HepG2 (cell line): Measurements from ENCODE around the gene BHLHE23. TPM values are rescaled to one million over a fixed set of nuclear protein-coding genes. Genes with fewer than 3 reads are reported as not detected.

ENCODE experiments used
- MAZ ChIP-seq, 2 experiments: sonication (generic) in 1 of 2; formaldehyde crosslinking in 1 of 2; IDR thresholded peaks; 2 replicates each; pipeline versions ENCODE4 v1.5.0 to v1.6.1; 2012 to 2020; ENCODE audit warnings: low read depth in 2 of 2, mild to moderate bottlenecking in 2 of 2, borderline replicate concordance in 1 of 2, improper control_type of control experiment in 1 of 2, low read length in 1 of 2, missing genetic modification reagents in 1 of 2, moderate library complexity in 1 of 2
- MED8 ChIP-seq: sonication (generic); formaldehyde crosslinking; IDR thresholded peaks from 2 replicates; pipeline ENCODE4 v1.8.1; 2023; ENCODE audit warnings: mild to moderate bottlenecking, missing genetic modification reagents; ENCODE audit not compliant: insufficient replicate concordance
- MTF1 ChIP-seq: sonication (generic); formaldehyde crosslinking; IDR thresholded peaks from 2 replicates; pipeline ENCODE4 v1.5.0; 2020; ENCODE audit warnings: missing genetic modification reagents
- NKX3-1 ChIP-seq: sonication (generic); formaldehyde crosslinking; IDR thresholded peaks from 2 replicates; pipeline ENCODE4 v1.5.0; 2020; ENCODE audit warnings: missing genetic modification reagents
- NR3C1 ChIP-seq: sonication (generic); formaldehyde crosslinking; IDR thresholded peaks from 2 replicates; pipeline ENCODE4 v1.4.0; 2020; ENCODE audit warnings: missing genetic modification reagents
- PITX1 ChIP-seq: sonication (generic); formaldehyde crosslinking; IDR thresholded peaks from 2 replicates; pipeline ENCODE4 v1.5.1; 2020; ENCODE audit warnings: mild to moderate bottlenecking, missing genetic modification reagents
- SALL1 ChIP-seq: sonication (generic); formaldehyde crosslinking; IDR thresholded peaks from 2 replicates; pipeline ENCODE4 v1.8.0; 2022; ENCODE audit warnings: mild to moderate bottlenecking, missing genetic modification reagents
- TBP ChIP-seq: sonication (generic); formaldehyde crosslinking; IDR thresholded peaks from 2 replicates; pipeline ENCODE4 v1.5.0; 2020; ENCODE audit warnings: missing genetic modification reagents
- TFE3 ChIP-seq: IDR thresholded peaks from 2 replicates; pipeline ENCODE4 v1.6.1; 2016
- ZBTB37 ChIP-seq: sonication (generic); formaldehyde crosslinking; IDR thresholded peaks from 2 replicates; pipeline ENCODE4 v1.4.0; 2020; ENCODE audit warnings: mild to moderate bottlenecking, missing genetic modification reagents
- ZC3H13 ChIP-seq: sonication (generic); formaldehyde crosslinking; IDR thresholded peaks from 2 replicates; pipeline ENCODE4 v1.8.1; 2023; ENCODE audit warnings: mild to moderate bottlenecking, missing genetic modification reagents, moderate library complexity
- ZFAT ChIP-seq: sonication (generic); formaldehyde crosslinking; conservative IDR thresholded peaks from 2 replicates; pipeline ENCODE4 v1.8.1; 2023; ENCODE audit warnings: missing genetic modification reagents, inconsistent platforms
- ZNF281 ChIP-seq: sonication (generic); formaldehyde crosslinking; IDR thresholded peaks from 2 replicates; pipeline ENCODE4 v1.4.0; 2020; ENCODE audit warnings: missing genetic modification reagents, borderline replicate concordance
- ZNF331 ChIP-seq: sonication (generic); formaldehyde crosslinking; IDR thresholded peaks from 2 replicates; pipeline ENCODE4 v1.4.0; 2020; ENCODE audit warnings: missing genetic modification reagents
- polyA plus RNA-seq, 8 experiments: library from polyadenylated mRNA; depleted of rRNA in 3 of 8; stranded (reverse) in 7 of 8; unstranded in 1 of 8; fragments of >200 nt; fragmentation: Illumina TruSeq in 4 of 8; extraction: Trizol in 4 of 8; gene quantifications; 2 replicates each; pipeline versions ENCODE4 v1.2.1 to v1.2.3, GENCODE V29; 2011 to 2016; ENCODE audit warnings: low read depth in 4 of 8, missing spikeins in 1 of 8, mixed read lengths in 1 of 8; ENCODE audit not compliant: insufficient read depth in 1 of 8
- total RNA-seq, 5 experiments: library from RNA; depleted of rRNA; stranded (reverse); fragments of >200 nt; fragmentation: Illumina TruSeq; extraction: Trizol; gene quantifications; 2 replicates each; pipeline ENCODE4 v1.2.3, GENCODE V29; 2016; ENCODE audit warnings: low read depth in 1 of 5
- TF ChIP-seq, protein P1 (sequence below): sonication (generic); formaldehyde crosslinking; IDR thresholded peaks from 2 replicates; pipeline ENCODE4 v1.4.0; 2020; ENCODE audit warnings: mild to moderate bottlenecking, missing genetic modification reagents, borderline replicate concordance

BHLHE23 gene
- total and polyA plus RNA-seq, 2 of the 13 experiments (the other 11 are each of a cell fraction or from before 2014, with no cell fraction given), result not detected

DNA sequence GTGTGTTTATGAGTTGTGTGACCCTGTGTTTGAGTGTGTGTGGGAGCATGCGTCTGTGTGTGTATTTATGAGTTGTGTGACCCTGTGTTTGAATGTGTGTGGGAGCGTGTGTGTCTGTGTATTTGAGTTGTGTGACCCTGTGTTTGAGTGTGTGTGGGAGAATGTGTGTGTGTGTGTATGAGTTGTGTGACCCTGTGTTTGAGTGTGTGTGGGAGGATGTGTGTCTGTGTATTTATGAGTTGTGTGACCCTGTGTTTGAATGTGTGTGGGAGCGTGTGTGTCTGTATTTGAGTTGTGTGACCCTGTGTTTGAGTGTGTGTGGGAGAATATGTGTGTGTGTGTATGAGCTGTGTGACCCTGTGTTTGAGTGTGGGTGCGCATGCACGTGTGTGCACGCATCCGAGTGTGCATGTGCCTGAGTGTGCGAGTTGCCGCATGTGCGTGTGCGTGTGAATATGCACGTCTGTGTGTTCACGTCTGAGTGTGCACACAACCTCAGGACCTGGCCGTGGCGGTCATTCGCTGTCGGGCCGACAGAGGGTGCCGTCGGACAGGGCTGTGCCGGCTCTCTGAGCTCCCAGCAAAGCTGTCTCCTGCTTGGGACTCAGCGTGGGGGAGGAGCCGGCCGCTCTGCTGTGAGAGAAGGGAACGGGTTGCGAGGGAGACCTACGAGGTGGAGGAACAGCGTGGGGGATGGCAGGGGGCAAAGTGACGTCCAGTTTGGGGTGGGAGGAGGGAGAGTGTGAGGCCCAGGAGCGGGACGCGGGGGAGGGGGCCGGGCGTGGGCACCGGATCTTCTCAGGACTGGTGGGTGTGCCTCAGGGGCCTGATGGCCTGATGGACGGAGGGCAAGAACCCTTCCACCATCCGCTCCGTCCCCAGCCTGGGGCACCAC is 34.6 kb downstream of the BHLHE23 start (continued):
- TF ChIP-seq ZC3H13 (CRISPR knock-in tag) (peak; percentile 57; the same call in 1 of the 2 replicates), TFE3 (CRISPR knock-in tag) (no peak), ZNF331 (CRISPR knock-in tag) (peak; percentile 62; the same call in 1 of the 2 replicates), ZBTB37 (CRISPR knock-in tag) (no peak), NR3C1 (CRISPR knock-in tag) (no peak), TBP (0 out of 2 replicates have a peak, but pooled peaks have one; percentile 60), PITX1 (CRISPR knock-in tag) (peak; percentile 67; the same call in 1 of the 2 replicates), MAZ (IDR thresholded peaks at IDR 0.05; ENCODE audit: borderline replicate concordance, low read depth, low read length) (0 out of 2 replicates have a peak, but pooled peaks have one; percentile 25), MAZ (CRISPR knock-in tag; IDR thresholded peaks at IDR 0.05; ENCODE audit: low read depth) (peak; percentile 75; the same call in 1 of the 2 replicates), NKX3-1 (CRISPR knock-in tag) (no peak), ZNF281 (CRISPR knock-in tag) (peak; percentile 94; the same call in 1 of the 2 replicates), ZFAT (no peak), SALL1 (peak; percentile 85), MED8 (no peak), MTF1 (CRISPR knock-in tag) (no peak)
- TF ChIP-seq, protein P1, sequence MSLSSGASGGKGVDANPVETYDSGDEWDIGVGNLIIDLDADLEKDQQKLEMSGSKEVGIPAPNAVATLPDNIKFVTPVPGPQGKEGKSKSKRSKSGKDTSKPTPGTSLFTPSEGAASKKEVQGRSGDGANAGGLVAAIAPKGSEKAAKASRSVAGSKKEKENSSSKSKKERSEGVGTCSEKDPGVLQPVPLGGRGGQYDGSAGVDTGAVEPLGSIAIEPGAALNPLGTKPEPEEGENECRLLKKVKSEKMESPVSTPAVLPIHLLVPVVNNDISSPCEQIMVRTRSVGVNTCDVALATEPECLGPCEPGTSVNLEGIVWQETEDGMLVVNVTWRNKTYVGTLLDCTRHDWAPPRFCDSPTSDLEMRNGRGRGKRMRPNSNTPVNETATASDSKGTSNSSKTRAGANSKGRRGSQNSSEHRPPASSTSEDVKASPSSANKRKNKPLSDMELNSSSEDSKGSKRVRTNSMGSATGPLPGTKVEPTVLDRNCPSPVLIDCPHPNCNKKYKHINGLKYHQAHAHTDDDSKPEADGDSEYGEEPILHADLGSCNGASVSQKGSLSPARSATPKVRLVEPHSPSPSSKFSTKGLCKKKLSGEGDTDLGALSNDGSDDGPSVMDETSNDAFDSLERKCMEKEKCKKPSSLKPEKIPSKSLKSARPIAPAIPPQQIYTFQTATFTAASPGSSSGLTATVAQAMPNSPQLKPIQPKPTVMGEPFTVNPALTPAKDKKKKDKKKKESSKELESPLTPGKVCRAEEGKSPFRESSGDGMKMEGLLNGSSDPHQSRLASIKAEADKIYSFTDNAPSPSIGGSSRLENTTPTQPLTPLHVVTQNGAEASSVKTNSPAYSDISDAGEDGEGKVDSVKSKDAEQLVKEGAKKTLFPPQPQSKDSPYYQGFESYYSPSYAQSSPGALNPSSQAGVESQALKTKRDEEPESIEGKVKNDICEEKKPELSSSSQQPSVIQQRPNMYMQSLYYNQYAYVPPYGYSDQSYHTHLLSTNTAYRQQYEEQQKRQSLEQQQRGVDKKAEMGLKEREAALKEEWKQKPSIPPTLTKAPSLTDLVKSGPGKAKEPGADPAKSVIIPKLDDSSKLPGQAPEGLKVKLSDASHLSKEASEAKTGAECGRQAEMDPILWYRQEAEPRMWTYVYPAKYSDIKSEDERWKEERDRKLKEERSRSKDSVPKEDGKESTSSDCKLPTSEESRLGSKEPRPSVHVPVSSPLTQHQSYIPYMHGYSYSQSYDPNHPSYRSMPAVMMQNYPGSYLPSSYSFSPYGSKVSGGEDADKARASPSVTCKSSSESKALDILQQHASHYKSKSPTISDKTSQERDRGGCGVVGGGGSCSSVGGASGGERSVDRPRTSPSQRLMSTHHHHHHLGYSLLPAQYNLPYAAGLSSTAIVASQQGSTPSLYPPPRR, result peak; percentile 29; the same call in 1 of the 2 replicates
